ENCODE results near the gene NAV2.

The NAV2 gene

DNA sequence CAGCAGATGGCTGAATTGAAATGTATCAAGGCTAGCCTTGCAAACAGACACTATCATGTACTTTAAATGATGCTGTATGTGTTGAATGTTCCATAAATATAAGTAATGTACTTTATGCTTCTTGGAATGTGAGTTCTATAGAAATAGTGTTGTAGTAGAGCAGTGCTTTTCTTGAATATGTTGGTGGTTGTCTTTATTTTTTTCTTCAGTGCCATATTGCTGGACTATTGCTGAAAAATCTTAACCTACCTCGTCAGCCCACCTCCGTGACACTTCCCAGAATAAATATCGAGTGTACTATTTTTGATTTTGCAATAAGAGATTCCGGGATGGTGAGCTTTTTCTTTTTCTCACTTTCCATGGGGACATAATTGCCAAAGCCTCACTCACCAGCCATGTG is 153.9 kb downstream of the NAV2 start:
- TF ChIP-seq, protein P1, sequence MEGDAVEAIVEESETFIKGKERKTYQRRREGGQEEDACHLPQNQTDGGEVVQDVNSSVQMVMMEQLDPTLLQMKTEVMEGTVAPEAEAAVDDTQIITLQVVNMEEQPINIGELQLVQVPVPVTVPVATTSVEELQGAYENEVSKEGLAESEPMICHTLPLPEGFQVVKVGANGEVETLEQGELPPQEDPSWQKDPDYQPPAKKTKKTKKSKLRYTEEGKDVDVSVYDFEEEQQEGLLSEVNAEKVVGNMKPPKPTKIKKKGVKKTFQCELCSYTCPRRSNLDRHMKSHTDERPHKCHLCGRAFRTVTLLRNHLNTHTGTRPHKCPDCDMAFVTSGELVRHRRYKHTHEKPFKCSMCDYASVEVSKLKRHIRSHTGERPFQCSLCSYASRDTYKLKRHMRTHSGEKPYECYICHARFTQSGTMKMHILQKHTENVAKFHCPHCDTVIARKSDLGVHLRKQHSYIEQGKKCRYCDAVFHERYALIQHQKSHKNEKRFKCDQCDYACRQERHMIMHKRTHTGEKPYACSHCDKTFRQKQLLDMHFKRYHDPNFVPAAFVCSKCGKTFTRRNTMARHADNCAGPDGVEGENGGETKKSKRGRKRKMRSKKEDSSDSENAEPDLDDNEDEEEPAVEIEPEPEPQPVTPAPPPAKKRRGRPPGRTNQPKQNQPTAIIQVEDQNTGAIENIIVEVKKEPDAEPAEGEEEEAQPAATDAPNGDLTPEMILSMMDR (conservative IDR thresholded peaks at IDR 0.05; ENCODE audit: low read depth, low read length): no peak
- DNase-seq (ENCODE audit: low read depth): no peak

DNA sequence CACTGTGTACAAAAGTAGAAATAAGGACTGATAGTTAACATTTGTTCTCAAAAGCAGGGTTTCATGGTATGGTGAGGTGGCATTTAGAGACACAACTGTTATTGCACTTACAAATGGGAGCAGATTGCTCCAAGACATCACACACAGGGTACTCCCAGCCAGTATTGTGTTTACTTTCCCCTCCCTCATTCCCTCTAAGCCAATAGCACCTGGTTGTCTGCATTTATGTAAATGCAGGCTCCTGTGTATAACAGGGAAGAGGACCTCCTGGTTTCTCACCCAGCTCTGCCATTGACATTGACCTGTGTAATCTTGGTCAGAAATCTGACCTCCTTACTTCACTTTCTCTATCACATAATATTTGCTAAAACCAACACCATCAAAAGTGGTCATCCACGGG is 154.4 kb downstream of the NAV2 start:
- no peak overlapping the region for H3K4me3 ChIP-seq (ENCODE audit: low read depth, low read length)
- TF ChIP-seq, protein P1 (conservative IDR thresholded peaks at IDR 0.05; ENCODE audit: low read depth, low read length): no peak
- DNase-seq (ENCODE audit: low read depth): no peak

More for the DNA sequence above, 153.9 kb downstream of the NAV2 start:
- no peak overlapping the region for H3K4me3 ChIP-seq (ENCODE audit: low read depth, low read length)

DNA sequence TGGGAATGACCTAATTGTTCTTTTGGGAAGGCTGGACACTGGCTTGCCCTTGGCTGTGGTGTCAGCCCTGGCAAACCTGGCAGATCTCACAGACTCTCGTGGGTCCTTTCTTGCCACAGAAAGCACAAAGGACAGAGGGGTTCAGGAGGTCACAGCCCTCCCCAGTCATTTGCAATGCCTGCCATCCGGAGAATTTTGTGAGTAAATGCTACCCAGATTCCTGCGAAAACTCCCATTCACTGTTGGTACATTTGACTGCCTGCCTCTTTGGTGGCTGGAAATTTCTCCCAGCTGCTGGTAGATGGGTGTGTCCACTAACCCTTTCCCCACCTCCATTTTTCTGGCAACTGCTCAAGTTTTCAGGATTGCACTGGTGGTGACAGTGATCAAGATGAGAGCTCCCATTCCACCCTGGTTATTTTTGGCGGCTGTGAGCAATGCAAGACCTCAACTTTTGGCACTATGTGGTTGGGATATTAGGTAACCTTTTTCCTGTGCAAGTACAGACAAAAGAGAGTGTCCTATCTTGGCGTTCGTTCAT is 155.7 kb downstream of the NAV2 start:
- no peak overlapping the region for H3K4me3 ChIP-seq (ENCODE audit: low read depth, low read length)
- TF ChIP-seq, protein P1 (conservative IDR thresholded peaks at IDR 0.05; ENCODE audit: low read depth, low read length): no peak
- DNase-seq (ENCODE audit: low read depth): peak; percentile 92

DNA sequence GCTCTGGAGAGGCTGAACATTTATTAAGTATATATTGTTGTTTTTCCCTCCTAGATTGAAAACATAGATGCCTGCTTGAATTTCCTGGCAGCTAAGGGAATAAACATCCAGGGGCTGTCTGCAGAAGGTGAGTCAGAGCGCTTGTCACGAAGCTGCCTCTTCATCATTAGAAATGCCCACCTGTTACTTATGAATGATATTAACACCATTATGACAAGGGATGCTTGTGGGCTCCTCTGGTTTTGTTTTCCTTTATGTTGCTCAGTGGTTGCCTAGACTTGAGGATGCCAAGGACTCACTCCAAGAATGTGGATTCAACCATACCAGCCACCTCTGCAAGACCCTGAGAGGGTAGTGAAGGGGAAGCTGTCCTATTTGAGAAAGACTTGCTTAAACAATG is 156.2 kb downstream of the NAV2 start:
- DNase-seq (ENCODE audit: low read depth): peak; percentile 30
- TF ChIP-seq, protein P1 (conservative IDR thresholded peaks at IDR 0.05; ENCODE audit: low read depth, low read length): no peak
- H3K4me3 ChIP-seq (ENCODE audit: low read depth, low read length): no peak overlapping the region

DNA sequence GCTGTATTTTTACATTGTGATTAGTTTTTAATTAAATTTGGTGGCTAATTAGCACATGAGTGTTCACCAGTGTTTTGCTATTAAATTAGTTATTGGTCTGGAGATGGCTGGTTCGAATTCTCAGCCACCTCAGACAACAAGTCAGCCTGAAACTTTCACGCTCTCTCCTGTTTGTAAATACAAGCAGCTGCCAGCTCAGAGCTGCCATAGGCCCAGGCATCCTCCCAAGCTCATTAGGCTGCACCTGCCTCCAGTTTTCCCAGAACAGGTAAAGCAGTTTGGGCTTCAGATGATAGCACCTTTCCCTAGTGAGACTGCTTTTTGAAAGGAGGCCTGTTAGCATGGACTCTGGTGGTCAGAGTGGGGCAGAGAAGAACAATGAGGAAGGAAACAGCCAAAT is 156.8 kb downstream of the NAV2 start:
- H3K4me3 ChIP-seq (ENCODE audit: low read depth, low read length): no peak overlapping the region
- TF ChIP-seq, protein P1 (conservative IDR thresholded peaks at IDR 0.05; ENCODE audit: low read depth, low read length): no peak
- DNase-seq (ENCODE audit: low read depth): no peak

DNA sequence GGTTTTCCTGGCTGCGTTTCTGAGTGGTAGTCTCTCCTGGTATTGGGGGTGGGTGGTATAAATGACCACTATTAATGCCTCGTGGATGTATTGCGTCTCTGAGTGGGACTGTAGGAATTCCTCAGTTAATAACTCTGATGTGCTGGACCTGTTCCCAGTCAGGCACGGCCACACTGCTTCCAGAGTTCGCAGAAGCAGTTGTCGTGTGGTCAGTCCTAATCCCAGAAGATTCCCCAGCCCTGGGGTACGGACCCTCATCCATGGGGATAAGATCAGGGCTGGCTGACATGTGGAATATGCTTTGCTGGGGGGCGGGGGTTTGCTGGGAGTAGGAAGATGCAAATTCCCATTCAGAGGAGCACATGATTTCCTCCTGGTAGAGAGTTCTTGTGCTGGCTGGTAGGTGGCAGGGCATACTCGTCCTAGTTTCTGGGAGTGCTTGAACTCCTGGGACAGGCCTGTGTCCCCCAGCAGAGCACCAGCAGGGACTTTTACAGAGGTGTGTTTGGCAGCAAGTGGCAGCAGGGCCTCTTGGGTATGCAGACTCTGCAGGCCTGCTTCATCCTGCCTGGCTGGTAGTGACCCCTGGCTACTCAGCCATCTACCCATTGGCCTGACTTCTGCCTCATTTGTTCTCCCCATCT is 157.4 kb downstream of the NAV2 start:
- no peak for DNase-seq (ENCODE audit: low read depth)
- TF ChIP-seq, protein P1 (conservative IDR thresholded peaks at IDR 0.05; ENCODE audit: low read depth, low read length): no peak
- H3K4me3 ChIP-seq (ENCODE audit: low read depth, low read length): no peak overlapping the region

DNA sequence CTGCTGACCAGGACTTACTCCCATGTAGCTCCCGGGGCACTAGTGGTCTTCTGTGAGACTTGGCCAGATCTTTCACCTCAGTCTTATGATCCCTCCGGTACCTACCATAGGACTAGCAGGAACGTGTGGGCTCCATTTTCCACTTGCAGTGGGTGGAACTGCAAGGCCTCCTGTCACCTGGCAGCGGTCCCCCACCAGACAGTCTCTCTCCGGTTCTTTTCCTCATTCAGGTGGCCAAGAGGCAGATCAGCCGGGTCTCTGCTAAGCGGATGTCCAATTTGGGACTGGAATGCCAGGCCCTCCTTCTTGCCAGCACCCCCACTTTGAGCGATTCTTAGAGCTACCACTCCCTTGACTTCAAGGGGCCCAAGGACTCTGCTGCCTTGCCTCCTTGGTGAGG is 158.9 kb downstream of the NAV2 start:
- TF ChIP-seq, protein P1 (conservative IDR thresholded peaks at IDR 0.05; ENCODE audit: low read depth, low read length): no peak
- H3K4me3 ChIP-seq (ENCODE audit: low read depth, low read length): no peak overlapping the region
- no peak for DNase-seq (ENCODE audit: low read depth)
